Measurements from ENCODE around the gene TMEM273. TPM values are rescaled to one million over a fixed set of nuclear protein-coding genes. Genes with fewer than 3 reads are reported as not detected.

TMEM273 gene
- total RNA-seq, 1 donor from 2014 or later = 82.3 TPM

DNA sequence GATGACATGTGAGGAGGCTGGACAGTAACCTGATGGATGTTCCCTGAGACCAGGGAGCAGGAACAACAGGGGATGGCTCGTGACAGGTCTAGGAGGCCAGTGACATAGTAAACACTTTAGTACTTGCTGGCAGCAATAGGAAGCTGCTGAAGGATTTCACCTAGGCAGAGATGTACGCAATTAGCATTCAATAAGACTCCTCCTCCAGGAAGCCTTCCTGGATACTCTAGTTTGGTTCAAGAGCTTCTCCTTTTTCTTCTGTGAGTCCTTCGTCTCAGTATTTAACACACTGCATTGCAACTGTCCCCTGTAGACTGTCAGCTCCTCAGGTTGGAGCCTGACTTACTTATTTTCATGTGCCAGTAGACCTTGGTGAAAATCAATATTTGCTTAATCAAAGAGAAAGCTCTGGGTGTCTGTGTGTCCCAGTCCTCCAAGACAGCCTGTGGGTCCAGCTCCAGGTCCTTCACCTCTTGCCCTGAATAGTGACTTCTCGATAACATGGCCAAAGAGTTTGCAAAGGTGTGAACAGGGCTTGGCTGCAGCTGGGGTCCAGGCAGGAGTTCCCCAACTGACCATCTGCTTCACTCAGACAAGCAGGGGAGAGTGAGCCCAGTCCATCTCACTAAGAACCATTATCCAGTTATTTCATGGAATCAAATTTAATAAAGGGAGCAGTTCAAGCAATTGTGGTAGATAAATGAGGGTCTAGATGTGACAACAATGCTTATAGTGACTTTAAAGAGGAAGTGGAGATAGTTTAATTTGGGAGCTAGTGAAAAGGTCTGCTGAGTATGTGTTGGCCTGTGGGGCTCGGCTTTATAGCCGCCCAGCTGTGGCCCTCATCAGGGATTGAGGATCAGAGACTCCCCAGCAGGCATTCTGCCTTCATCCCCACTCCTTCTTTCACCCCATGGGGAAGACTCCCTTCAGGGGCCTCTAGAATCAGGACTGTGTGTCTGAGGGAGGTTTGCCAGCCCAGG, 9.4 kb downstream of the TMEM273 start:
- no peaks in the 10 kb centered on the region for H3K36me3 ChIP-seq
- intact Hi-C loops (cut with DNase I) = no loop called here
- no peaks in the 10 kb centered on the region for H3K27me3 ChIP-seq
- no peak overlapping the region for H3K4me3 ChIP-seq
- TF ChIP-seq, protein P1, sequence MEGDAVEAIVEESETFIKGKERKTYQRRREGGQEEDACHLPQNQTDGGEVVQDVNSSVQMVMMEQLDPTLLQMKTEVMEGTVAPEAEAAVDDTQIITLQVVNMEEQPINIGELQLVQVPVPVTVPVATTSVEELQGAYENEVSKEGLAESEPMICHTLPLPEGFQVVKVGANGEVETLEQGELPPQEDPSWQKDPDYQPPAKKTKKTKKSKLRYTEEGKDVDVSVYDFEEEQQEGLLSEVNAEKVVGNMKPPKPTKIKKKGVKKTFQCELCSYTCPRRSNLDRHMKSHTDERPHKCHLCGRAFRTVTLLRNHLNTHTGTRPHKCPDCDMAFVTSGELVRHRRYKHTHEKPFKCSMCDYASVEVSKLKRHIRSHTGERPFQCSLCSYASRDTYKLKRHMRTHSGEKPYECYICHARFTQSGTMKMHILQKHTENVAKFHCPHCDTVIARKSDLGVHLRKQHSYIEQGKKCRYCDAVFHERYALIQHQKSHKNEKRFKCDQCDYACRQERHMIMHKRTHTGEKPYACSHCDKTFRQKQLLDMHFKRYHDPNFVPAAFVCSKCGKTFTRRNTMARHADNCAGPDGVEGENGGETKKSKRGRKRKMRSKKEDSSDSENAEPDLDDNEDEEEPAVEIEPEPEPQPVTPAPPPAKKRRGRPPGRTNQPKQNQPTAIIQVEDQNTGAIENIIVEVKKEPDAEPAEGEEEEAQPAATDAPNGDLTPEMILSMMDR (IDR thresholded peaks at IDR 0.05) = no peak
- H3K9me3 ChIP-seq = no peaks in the 10 kb centered on the region
- H3K27ac ChIP-seq = no peak overlapping the region
- no peak for DNase-seq (ENCODE audit: low spot score in 2 of 2)
- H3K4me1 ChIP-seq = peaks cover 0 to 2% of the 10 kb centered on the region in 2 donors

DNA sequence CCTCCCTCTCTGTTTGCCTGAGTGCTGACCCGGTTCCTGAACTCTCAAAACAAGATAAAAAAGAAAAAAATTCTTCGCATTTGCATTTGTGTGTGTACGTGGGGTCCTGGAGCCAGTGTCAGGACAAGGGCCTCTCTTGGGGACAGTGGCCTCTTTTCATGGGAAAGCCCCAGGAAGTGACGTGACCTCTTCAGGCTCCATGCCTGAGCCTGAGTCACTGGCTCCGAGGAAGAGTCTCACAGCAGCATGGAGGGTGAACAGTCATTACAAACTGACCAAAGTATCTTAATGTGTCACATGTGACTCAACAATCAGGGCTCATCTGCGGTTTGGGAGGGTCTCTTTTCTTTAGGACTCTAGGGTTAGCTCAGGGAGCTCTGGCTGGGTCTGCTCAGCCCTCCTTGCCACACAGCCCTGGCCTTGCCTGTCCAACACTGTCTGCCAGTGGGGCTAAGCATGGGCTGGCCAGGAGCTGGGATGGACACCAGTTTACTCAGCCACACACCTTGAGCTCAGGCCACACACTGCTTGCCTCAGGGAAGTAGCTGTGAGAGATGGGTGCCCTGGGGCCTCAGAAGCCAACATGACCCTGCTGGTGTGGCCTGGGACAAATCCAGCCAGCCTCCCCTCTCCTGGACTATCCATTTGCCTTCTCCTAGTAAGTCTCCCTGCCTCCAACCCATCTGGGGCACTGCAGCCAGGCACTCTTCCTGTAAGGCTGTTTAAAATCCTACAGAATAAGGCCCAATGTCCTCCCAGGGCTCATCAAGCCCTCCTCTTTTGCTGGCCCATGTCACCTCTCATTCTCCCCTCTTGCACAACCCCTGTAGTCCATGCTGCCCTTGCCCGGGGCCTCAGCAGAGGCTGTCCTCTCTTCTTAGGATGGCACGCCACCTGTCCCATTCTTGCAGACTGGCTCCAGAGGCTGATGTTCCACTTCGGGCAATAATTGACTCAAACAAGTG, 10.5 kb downstream of the TMEM273 start:
- TF ChIP-seq, protein P1 (IDR thresholded peaks at IDR 0.05) = no peak
- DNase-seq (ENCODE audit: low spot score in 2 of 2) = peak in 1 of 2 donors; percentile 76
- H3K4me3 ChIP-seq = no peak overlapping the region
- no peaks in the 10 kb centered on the region for H3K36me3 ChIP-seq
- H3K27ac ChIP-seq = peak overlapping the region; percentile 17 to 44
- H3K9me3 ChIP-seq = no peaks in the 10 kb centered on the region
- H3K27me3 ChIP-seq = no peaks in the 10 kb centered on the region
- peaks cover 0 to 2% of the 10 kb centered on the region in 2 donors for H3K4me1 ChIP-seq
- intact Hi-C loops (cut with DNase I) = no loop called here

DNA sequence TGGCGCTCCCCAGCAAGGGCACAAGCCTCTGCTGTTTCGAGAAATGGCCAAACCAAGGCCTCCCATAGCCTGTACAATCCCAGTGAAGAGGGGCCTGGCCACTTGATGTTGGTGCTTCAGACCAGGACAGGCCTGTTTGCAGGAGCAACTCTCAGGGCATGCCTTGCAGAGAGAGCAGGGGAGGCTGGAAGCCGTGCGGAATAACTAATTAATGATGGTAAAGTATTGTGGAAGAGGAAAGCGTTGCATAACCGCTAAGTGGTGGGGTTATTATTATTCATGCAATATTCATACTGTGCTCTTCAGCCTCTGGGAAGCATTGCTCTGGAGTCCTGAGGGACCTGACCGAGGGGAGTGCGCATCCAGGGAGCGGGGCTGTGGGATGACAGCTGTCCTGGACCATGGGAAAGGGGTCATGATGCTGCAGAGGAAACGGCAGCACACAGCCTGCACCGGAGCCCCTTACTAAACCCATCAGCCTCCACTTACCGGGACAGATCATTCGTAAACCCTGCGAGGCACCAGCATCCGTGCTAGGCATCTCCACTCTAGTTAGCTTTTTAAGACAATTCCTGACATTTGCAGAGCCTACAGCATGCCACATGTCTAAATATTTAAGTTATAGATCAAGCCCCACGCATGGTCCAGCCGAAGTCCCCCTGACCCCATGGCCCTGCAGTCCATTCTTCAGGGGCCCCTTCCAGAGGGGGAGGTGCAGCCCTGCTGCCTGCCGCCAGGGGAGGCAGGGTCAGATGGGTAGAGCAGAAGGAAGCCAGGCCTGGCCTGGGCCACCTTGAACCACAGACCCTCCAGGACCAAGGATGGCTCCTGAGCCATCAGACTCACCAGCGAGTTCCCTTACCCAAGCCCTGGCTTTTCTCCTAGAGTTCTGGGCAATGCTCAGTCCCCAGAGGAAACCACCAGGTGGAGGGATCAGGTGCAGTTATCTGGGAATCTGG, 11.6 kb downstream of the TMEM273 start:
- Histone ChIP-seq H3K27me3 (no peaks in the 10 kb centered on the region), H3K36me3 (no peaks in the 10 kb centered on the region), H3K4me1 (peaks cover 0 to 2% of the 10 kb centered on the region in 2 donors), H3K9me3 (no peaks in the 10 kb centered on the region), H3K4me3 (no peak overlapping the region), H3K27ac (no peak overlapping the region)
- TF ChIP-seq, protein P1 (IDR thresholded peaks at IDR 0.05) = no peak
- intact Hi-C loops (cut with DNase I) = no loop called here
- no peak for DNase-seq (ENCODE audit: low spot score in 2 of 2)

GRCh38 chr10:49175587-49176309, 12.4 kb downstream of the TMEM273 start:
- Histone ChIP-seq H3K36me3 (no peaks in the 10 kb centered on the region), H3K4me1 (peaks cover 0 to 2% of the 10 kb centered on the region in 2 donors), H3K9me3 (no peaks in the 10 kb centered on the region), H3K4me3 (no peak overlapping the region), H3K27ac (no peak overlapping the region), H3K27me3 (no peaks in the 10 kb centered on the region)
- TF ChIP-seq, protein P1 (IDR thresholded peaks at IDR 0.05) = no peak
- intact Hi-C loops (cut with DNase I) = no loop called here
- no peak for DNase-seq (ENCODE audit: low spot score in 2 of 2)
